ENCODE data around the gene VPS13D.

VPS13D gene

GRCh38 chr1:12480748-12481362 lies 251.0 kb downstream of the VPS13D start:
- in situ Hi-C loops (cut with MboI; ENCODE audit: low sequenced_read_pairs) = no loop called here

- in situ Hi-C loops (cut with MboI; ENCODE audit: low sequenced_read_pairs) = no loop called here
Observed at GRCh38 chr1:12481928-12482327, 252.1 kb downstream of the VPS13D start.

- in situ Hi-C loops (cut with MboI; ENCODE audit: low sequenced_read_pairs) = no loop called here
Observed at GRCh38 chr1:12482988-12483387, 253.2 kb downstream of the VPS13D start.

- in situ Hi-C loops (cut with MboI; ENCODE audit: low sequenced_read_pairs) = no loop called here
Observed at GRCh38 chr1:12485231-12486058, 255.6 kb downstream of the VPS13D start.

- in situ Hi-C loops (cut with MboI; ENCODE audit: low sequenced_read_pairs) = no loop called here
Observed at GRCh38 chr1:12486059-12486341, 256.2 kb downstream of the VPS13D start.

GRCh38 chr1:12486401-12487005 lies 256.7 kb downstream of the VPS13D start:
- in situ Hi-C loops (cut with MboI; ENCODE audit: low sequenced_read_pairs) = no loop called here

- in situ Hi-C loops (cut with MboI; ENCODE audit: low sequenced_read_pairs) = no loop called here
Observed at GRCh38 chr1:12487520-12487919, 257.7 kb downstream of the VPS13D start.

GRCh38 chr1:12488666-12489354 lies 259.0 kb downstream of the VPS13D start:
- in situ Hi-C loops (cut with MboI; ENCODE audit: low sequenced_read_pairs) = no loop called here

- in situ Hi-C loops (cut with MboI; ENCODE audit: low sequenced_read_pairs) = no loop called here
Observed at GRCh38 chr1:12490532-12491142, 260.8 kb downstream of the VPS13D start.

GRCh38 chr1:12491656-12492055 lies 261.8 kb downstream of the VPS13D start:
- in situ Hi-C loops (cut with MboI; ENCODE audit: low sequenced_read_pairs) = no loop called here

GRCh38 chr1:12495725-12496124 lies 265.9 kb downstream of the VPS13D start:
- in situ Hi-C loops (cut with MboI; ENCODE audit: low sequenced_read_pairs) = no loop called here

- in situ Hi-C loops (cut with MboI; ENCODE audit: low sequenced_read_pairs) = no loop called here
Observed at GRCh38 chr1:12496154-12496961, 266.5 kb downstream of the VPS13D start.

GRCh38 chr1:12499539-12500240 lies 269.9 kb downstream of the VPS13D start:
- in situ Hi-C loops (cut with MboI; ENCODE audit: low sequenced_read_pairs) = no loop called here

GRCh38 chr1:12501661-12502060 lies 271.8 kb downstream of the VPS13D start:
- in situ Hi-C loops (cut with MboI; ENCODE audit: low sequenced_read_pairs) = no loop called here

GRCh38 chr1:12502336-12503109 lies 272.7 kb downstream of the VPS13D start:
- in situ Hi-C loops (cut with MboI; ENCODE audit: low sequenced_read_pairs) = no loop called here

- in situ Hi-C loops (cut with MboI; ENCODE audit: low sequenced_read_pairs) = no loop called here
Observed at GRCh38 chr1:12503709-12504108, 273.9 kb downstream of the VPS13D start.

GRCh38 chr1:12504601-12505000 lies 274.8 kb downstream of the VPS13D start:
- in situ Hi-C loops (cut with MboI; ENCODE audit: low sequenced_read_pairs) = no loop called here

- in situ Hi-C loops (cut with MboI; ENCODE audit: low sequenced_read_pairs) = no loop called here
Observed at GRCh38 chr1:12505231-12505630, 275.4 kb downstream of the VPS13D start.

GRCh38 chr1:12505639-12506280 lies 275.9 kb downstream of the VPS13D start:
- in situ Hi-C loops (cut with MboI; ENCODE audit: low sequenced_read_pairs) = no loop called here
